SU-DHL-6 (cell line): ENCODE data around the gene CROCC.

Experiments used
- EZH2phosphoT487 ChIP-seq: fragments of 200-600 bp; sonication (generic), shearing (Covaris generic); conservative IDR thresholded peaks from 2 replicates; pipeline ENCODE4 v1.6.1; 2018; ENCODE audit warnings: mild to moderate bottlenecking, antibody characterized with exemption, low read length, moderate library complexity, mixed read lengths
- TF ChIP-seq, protein P1 (sequence below): fragments of 200-600 bp; sonication (generic); IDR thresholded peaks from one replicate; pipeline ENCODE4 v1.5.1; 2017; ENCODE audit warnings: antibody characterized with exemption, mild to moderate bottlenecking, low read length, moderate library complexity; ENCODE audit not compliant: insufficient read depth, poor library complexity, severe bottlenecking

- TF ChIP-seq, protein P1, sequence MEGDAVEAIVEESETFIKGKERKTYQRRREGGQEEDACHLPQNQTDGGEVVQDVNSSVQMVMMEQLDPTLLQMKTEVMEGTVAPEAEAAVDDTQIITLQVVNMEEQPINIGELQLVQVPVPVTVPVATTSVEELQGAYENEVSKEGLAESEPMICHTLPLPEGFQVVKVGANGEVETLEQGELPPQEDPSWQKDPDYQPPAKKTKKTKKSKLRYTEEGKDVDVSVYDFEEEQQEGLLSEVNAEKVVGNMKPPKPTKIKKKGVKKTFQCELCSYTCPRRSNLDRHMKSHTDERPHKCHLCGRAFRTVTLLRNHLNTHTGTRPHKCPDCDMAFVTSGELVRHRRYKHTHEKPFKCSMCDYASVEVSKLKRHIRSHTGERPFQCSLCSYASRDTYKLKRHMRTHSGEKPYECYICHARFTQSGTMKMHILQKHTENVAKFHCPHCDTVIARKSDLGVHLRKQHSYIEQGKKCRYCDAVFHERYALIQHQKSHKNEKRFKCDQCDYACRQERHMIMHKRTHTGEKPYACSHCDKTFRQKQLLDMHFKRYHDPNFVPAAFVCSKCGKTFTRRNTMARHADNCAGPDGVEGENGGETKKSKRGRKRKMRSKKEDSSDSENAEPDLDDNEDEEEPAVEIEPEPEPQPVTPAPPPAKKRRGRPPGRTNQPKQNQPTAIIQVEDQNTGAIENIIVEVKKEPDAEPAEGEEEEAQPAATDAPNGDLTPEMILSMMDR: no peak
- TF ChIP-seq EZH2phosphoT487: no peak
These were observed 3.4 kb upstream of the CROCC start for GRCh38 chr1:16918371-16918770.
